Measurements from ENCODE around the gene UTY. TPM values are rescaled to one million over a fixed set of nuclear protein-coding genes. Genes with fewer than 3 reads are reported as not detected.
A peak's percentile ranks its signal among the peaks of the same experiment; 100 is the strongest.
"Not testable (repeated sequence)": the region's sequence is repeated elsewhere in the genome, so short reads cannot be mapped to it uniquely, and the experiment has no call there.

Gene UTY
- total RNA-seq, 6 experiments from 2014 or later, result 5.6 to 8.2 (median 7.1) TPM

GRCh38 chrY:13300795-13301194 is 179.0 kb downstream of the UTY start:
- H3K27ac Mint-ChIP-seq, result no peak overlapping the region

GRCh38 chrY:13299411-13299810 is 180.4 kb downstream of the UTY start:
- no peaks in the 10 kb centered on the region for H3K4me1 Mint-ChIP-seq (ENCODE audit: low read depth)
- no peak for DNase-seq
- no peaks in the 10 kb centered on the region for H3K27me3 Mint-ChIP-seq (ENCODE audit: insufficient read depth)
- no peaks in the 10 kb centered on the region for H3K9me3 Mint-ChIP-seq
- H3K36me3 Mint-ChIP-seq (ENCODE audit: low read depth), result no peaks in the 10 kb centered on the region; the same call in 1 of the 2 replicates
- H3K4me3 Mint-ChIP-seq, result no peak overlapping the region
- no peak for TF ChIP-seq CTCF (IDR thresholded peaks at IDR 0.05)
- no peak overlapping the region for H3K27ac Mint-ChIP-seq

More at GRCh38 chrY:13300795-13301194, 179.0 kb downstream of the UTY start:
- no peak for TF ChIP-seq CTCF (IDR thresholded peaks at IDR 0.05)
- H3K27me3 Mint-ChIP-seq (ENCODE audit: insufficient read depth), result no peaks in the 10 kb centered on the region
- H3K4me1 Mint-ChIP-seq (ENCODE audit: low read depth), result peaks cover 8% of the 10 kb centered on the region
- H3K4me3 Mint-ChIP-seq, result no peak overlapping the region
- no peak for DNase-seq
- no peaks in the 10 kb centered on the region; the same call in 1 of the 2 replicates for H3K36me3 Mint-ChIP-seq (ENCODE audit: low read depth)
- H3K9me3 Mint-ChIP-seq, result no peaks in the 10 kb centered on the region

GRCh38 chrY:13296176-13296890 is 183.5 kb downstream of the UTY start:
- peaks cover 6% of the 10 kb centered on the region; the same call in 1 of the 2 replicates for H3K36me3 Mint-ChIP-seq (ENCODE audit: low read depth)
- H3K27ac Mint-ChIP-seq, result no peak overlapping the region
- no peaks in the 10 kb centered on the region for H3K27me3 Mint-ChIP-seq (ENCODE audit: insufficient read depth)
- no peak for TF ChIP-seq CTCF (IDR thresholded peaks at IDR 0.05)
- H3K4me3 Mint-ChIP-seq, result no peak overlapping the region
- no peak for DNase-seq
- peaks cover 3% of the 10 kb centered on the region for H3K4me1 Mint-ChIP-seq (ENCODE audit: low read depth)
- H3K9me3 Mint-ChIP-seq, result no peaks in the 10 kb centered on the region

- Mint-ChIP-seq H3K27me3 (ENCODE audit: insufficient read depth) (no peaks in the 10 kb centered on the region), H3K4me1 (ENCODE audit: low read depth) (peaks cover 8% of the 10 kb centered on the region), H3K9me3 (peaks cover under 1% of the 10 kb centered on the region; the same call in 1 of the 2 replicates), H3K36me3 (ENCODE audit: low read depth) (peaks cover 15% of the 10 kb centered on the region), H3K4me3 (no peak overlapping the region), H3K27ac (no peak overlapping the region)
- TF ChIP-seq CTCF (IDR thresholded peaks at IDR 0.05), result no peak
- DNase-seq, result peak; percentile 1
These were observed 184.8 kb downstream of the UTY start for GRCh38 chrY:13295026-13295425.

- peaks cover 8% of the 10 kb centered on the region for H3K4me1 Mint-ChIP-seq (ENCODE audit: low read depth)
- DNase-seq, result no peak
- no peak overlapping the region for H3K4me3 Mint-ChIP-seq
These were observed 188.6 kb downstream of the UTY start for GRCh38 chrY:13291199-13291598.

GRCh38 chrY:13282151-13283054 is 197.4 kb downstream of the UTY start:
- not testable (repeated sequence) for H3K27ac Mint-ChIP-seq; H3K27me3 Mint-ChIP-seq (ENCODE audit: insufficient read depth); H3K9me3 Mint-ChIP-seq; H3K4me3 Mint-ChIP-seq; DNase-seq; H3K4me1 Mint-ChIP-seq (ENCODE audit: low read depth)
- H3K36me3 Mint-ChIP-seq (ENCODE audit: low read depth), result peaks cover 16% of the 10 kb centered on the region

More at GRCh38 chrY:13291199-13291598, 188.6 kb downstream of the UTY start:
- TF ChIP-seq CTCF (IDR thresholded peaks at IDR 0.05), result no peak
- H3K36me3 Mint-ChIP-seq (ENCODE audit: low read depth), result peaks cover 35% of the 10 kb centered on the region
- peaks cover 9% of the 10 kb centered on the region for H3K9me3 Mint-ChIP-seq
- no peaks in the 10 kb centered on the region for H3K27me3 Mint-ChIP-seq (ENCODE audit: insufficient read depth)
- no peak overlapping the region for H3K27ac Mint-ChIP-seq

Data from HFFc6 (cell line).